ENCODE results near the gene HADH. TPM values are rescaled to one million over a fixed set of nuclear protein-coding genes. Genes with fewer than 3 reads are reported as not detected.
A peak's percentile ranks its signal among the peaks of the same experiment; 100 is the strongest.

HADH gene
- polyA plus RNA-seq, 1 donor from 2014 or later, result 49.4 TPM

DNA sequence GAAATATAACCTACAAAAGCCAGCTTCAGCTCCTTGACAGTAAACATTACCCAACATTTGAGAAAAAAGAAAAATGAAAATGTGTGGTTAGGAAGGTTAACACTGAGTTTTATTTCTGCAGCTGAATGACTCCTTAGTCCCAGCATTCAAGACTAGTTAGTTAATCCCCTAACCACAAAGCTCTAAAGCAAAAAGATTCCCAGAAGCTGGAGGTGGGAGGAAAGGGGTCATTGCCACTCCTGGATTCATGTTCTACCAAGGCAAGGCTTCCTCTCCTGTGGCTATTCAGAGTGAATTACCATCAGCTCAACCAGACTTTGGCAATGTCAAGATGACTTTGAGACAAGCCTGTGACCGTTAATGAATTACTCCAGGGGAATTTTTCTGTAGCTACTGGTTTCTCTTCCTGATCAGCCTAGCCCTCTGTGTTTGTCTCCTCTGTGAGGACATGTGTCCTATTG lies 63.6 kb downstream of the HADH start:
- peaks cover 0 to 7% (median 3%) of the 10 kb centered on the region in 3 donors for H3K4me1 Mint-ChIP-seq
- H3K4me3 Mint-ChIP-seq, result no peak overlapping the region
- no peak overlapping the region for H3K27ac Mint-ChIP-seq
- peaks cover 0 to 1% (median 0%) of the 10 kb centered on the region in 3 donors for H3K9me3 Mint-ChIP-seq
- no peaks in the 10 kb centered on the region for H3K36me3 Mint-ChIP-seq
- peaks cover 6% of the 10 kb centered on the region for H3K27me3 Mint-ChIP-seq

DNA sequence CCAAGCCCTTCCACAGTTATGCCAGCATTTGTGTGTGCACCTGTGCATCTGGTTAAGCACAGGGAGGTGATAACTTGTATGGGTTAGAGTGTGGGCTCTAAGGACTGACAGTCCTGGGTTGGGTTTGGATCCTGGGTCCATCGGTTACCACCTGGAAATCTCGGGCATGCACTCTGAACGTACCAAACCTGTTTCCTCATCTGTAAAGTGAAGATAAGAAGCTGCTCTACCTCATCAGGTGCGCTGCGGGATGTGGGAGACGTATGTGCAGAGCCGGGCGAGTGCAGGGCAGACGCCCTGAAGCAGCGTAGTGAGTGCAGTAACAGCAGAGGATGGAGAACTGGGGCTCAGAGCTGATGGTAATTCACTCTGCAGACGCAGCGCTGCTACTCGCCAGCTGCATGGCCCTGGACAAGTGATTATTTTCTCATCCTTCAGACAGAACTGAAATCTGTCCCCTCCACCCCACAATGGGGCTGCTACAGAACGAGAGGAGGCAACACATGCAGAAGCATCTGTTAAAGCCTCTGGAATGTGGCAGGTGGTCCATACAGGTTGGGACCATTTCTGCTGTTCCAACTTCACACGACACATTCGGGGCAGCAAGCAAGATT lies 64.4 kb downstream of the HADH start:
- Mint-ChIP-seq H3K4me3 (peak overlapping the region in 1 of 4 donors; percentile 15), H3K27ac (no peak overlapping the region), H3K27me3 (peaks cover 6% of the 10 kb centered on the region), H3K4me1 (peaks cover 0 to 4% (median 3%) of the 10 kb centered on the region in 3 donors), H3K9me3 (peaks cover 0 to 1% (median 0%) of the 10 kb centered on the region in 3 donors), H3K36me3 (no peaks in the 10 kb centered on the region)

- H3K27ac Mint-ChIP-seq, result peak overlapping the region in 1 of 3 donors; percentile 56
- H3K4me1 Mint-ChIP-seq, result peaks cover 0 to 2% (median 0%) of the 10 kb centered on the region in 3 donors
- peaks cover 0 to 1% (median 0%) of the 10 kb centered on the region in 3 donors for H3K9me3 Mint-ChIP-seq
- H3K27me3 Mint-ChIP-seq, result peaks cover 5% of the 10 kb centered on the region
- H3K36me3 Mint-ChIP-seq, result no peaks in the 10 kb centered on the region
- H3K4me3 Mint-ChIP-seq, result no peak overlapping the region
Measured at GRCh38 chr4:108055787-108056186, 66.1 kb downstream of the HADH start.

DNA sequence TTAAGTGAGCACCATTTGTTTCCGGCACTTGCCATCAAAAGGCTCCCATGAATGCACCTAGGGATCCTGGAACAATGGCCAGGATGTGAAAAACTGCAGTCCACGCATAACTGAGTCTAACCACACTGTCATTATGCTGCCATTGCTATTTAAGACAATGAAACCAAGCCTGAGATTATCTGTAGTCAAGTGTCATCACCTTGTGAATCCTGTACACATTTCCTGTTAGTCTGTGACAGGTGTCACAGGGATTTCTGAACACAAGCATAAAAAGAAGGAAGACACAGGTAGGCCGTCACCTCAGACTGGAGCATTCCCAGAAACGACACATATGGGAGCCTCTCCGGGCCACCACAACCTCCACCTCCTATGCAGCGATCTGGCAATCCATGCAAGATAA lies 66.7 kb downstream of the HADH start:
- H3K9me3 Mint-ChIP-seq, result peaks cover 0 to 1% (median 0%) of the 10 kb centered on the region in 3 donors
- no peak overlapping the region for H3K4me3 Mint-ChIP-seq
- H3K27ac Mint-ChIP-seq, result no peak overlapping the region
- peaks cover 8% of the 10 kb centered on the region for H3K27me3 Mint-ChIP-seq
- H3K36me3 Mint-ChIP-seq, result no peaks in the 10 kb centered on the region
- peaks cover 0 to 2% (median 0%) of the 10 kb centered on the region in 3 donors for H3K4me1 Mint-ChIP-seq

- no peaks in the 10 kb centered on the region for H3K36me3 Mint-ChIP-seq
- no peak overlapping the region for H3K4me3 Mint-ChIP-seq
- H3K9me3 Mint-ChIP-seq, result peaks cover 0 to 1% (median 0%) of the 10 kb centered on the region in 3 donors
- H3K27ac Mint-ChIP-seq, result no peak overlapping the region
- H3K27me3 Mint-ChIP-seq, result peaks cover 10% of the 10 kb centered on the region
- H3K4me1 Mint-ChIP-seq, result peaks cover 0 to 2% (median 0%) of the 10 kb centered on the region in 3 donors
Measured at GRCh38 chr4:108058685-108059440, 69.2 kb downstream of the HADH start.

- peaks cover 10% of the 10 kb centered on the region for H3K27me3 Mint-ChIP-seq
- H3K4me1 Mint-ChIP-seq, result peaks cover 0 to 2% (median 0%) of the 10 kb centered on the region in 3 donors
- H3K4me3 Mint-ChIP-seq, result no peak overlapping the region
- H3K9me3 Mint-ChIP-seq, result peaks cover 0 to 1% (median 0%) of the 10 kb centered on the region in 3 donors
- H3K27ac Mint-ChIP-seq, result no peak overlapping the region
- H3K36me3 Mint-ChIP-seq, result no peaks in the 10 kb centered on the region
Measured at GRCh38 chr4:108060164-108060563, 70.5 kb downstream of the HADH start.

GRCh38 chr4:108060686-108061321 lies 71.1 kb downstream of the HADH start:
- Mint-ChIP-seq H3K4me3 (no peak overlapping the region), H3K27ac (no peak overlapping the region), H3K36me3 (no peaks in the 10 kb centered on the region), H3K27me3 (peaks cover 10% of the 10 kb centered on the region), H3K9me3 (peaks cover 0 to 1% (median 0%) of the 10 kb centered on the region in 3 donors), H3K4me1 (peaks cover 0 to 2% (median 0%) of the 10 kb centered on the region in 3 donors)

DNA sequence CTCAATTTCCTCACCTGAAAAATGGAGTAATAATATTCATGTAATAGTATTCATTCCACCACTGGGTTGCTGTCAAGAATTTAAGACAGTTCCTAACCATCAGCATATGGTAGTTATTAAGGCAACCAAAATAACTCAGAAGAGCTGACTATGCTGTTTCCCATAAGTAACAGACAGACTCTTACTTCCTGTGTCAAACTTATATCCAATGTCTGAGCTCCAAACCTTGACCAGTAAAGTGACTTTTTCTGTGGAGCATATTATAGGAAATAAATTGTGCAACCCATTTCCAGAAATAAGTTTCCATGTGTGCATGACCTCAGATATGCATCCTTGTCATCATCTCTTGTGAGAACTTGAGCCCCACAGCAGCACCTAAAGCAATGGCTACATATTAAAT lies 78.8 kb downstream of the HADH start:
- H3K36me3 Mint-ChIP-seq, result no peaks in the 10 kb centered on the region
- no peaks in the 10 kb centered on the region for H3K9me3 Mint-ChIP-seq
- no peak overlapping the region for H3K27ac Mint-ChIP-seq
- peaks cover 5% of the 10 kb centered on the region for H3K27me3 Mint-ChIP-seq
- peaks cover 4 to 12% (median 5%) of the 10 kb centered on the region in 3 donors for H3K4me1 Mint-ChIP-seq
- no peak overlapping the region for H3K4me3 Mint-ChIP-seq

DNA sequence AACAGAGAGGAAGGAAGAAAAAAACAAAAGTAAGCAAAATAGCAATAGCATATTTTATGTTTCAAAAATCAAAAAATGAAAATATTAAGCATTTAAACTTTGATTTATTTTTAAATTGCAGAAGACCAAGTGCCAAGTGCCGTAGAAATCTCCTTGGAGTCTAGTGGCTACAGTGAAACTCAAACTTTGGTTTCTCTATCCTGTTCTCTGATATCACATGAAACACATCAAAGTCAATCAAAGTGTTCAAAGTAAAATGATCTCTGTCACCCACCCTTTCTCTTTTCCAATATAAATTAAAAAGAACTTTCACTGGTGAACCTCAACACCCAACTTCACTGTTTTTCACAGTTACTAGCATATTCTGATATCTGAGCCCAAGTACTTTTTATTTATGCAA lies 81.1 kb downstream of the HADH start:
- Mint-ChIP-seq H3K4me1 (peaks cover 4 to 13% (median 6%) of the 10 kb centered on the region in 3 donors), H3K4me3 (no peak overlapping the region), H3K27ac (no peak overlapping the region)

DNA sequence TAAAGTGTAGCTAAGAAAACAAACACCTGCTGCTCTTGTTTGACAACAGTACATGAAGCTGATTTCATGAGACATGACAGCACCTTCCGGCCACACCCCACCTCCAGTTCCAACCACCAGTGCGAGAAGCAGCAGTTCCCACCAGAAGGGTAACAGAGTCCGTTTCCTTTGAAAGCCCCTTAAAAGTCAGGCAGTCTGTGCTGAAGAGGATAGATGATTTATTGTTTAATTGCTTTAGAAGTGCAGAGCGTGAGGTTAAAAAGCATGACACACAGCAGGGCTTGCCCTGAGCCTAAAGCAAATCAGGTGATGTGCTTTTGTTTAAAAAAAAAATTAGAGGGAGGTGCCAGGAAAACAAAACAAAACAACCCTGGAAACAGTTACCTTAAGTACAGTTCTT lies 82.6 kb downstream of the HADH start:
- no peaks in the 10 kb centered on the region for H3K9me3 Mint-ChIP-seq
- H3K4me1 Mint-ChIP-seq, result peaks cover 4 to 13% (median 6%) of the 10 kb centered on the region in 3 donors
- H3K27ac Mint-ChIP-seq, result peak overlapping the region in 1 of 3 donors; percentile 77
- no peaks in the 10 kb centered on the region for H3K36me3 Mint-ChIP-seq
- no peaks in the 10 kb centered on the region for H3K27me3 Mint-ChIP-seq
- peak overlapping the region in 2 of 4 donors; percentile 40 to 50 for H3K4me3 Mint-ChIP-seq

More for the DNA sequence above, 81.1 kb downstream of the HADH start:
- no peaks in the 10 kb centered on the region for H3K36me3 Mint-ChIP-seq
- H3K9me3 Mint-ChIP-seq, result no peaks in the 10 kb centered on the region
- H3K27me3 Mint-ChIP-seq, result peaks cover 3% of the 10 kb centered on the region

DNA sequence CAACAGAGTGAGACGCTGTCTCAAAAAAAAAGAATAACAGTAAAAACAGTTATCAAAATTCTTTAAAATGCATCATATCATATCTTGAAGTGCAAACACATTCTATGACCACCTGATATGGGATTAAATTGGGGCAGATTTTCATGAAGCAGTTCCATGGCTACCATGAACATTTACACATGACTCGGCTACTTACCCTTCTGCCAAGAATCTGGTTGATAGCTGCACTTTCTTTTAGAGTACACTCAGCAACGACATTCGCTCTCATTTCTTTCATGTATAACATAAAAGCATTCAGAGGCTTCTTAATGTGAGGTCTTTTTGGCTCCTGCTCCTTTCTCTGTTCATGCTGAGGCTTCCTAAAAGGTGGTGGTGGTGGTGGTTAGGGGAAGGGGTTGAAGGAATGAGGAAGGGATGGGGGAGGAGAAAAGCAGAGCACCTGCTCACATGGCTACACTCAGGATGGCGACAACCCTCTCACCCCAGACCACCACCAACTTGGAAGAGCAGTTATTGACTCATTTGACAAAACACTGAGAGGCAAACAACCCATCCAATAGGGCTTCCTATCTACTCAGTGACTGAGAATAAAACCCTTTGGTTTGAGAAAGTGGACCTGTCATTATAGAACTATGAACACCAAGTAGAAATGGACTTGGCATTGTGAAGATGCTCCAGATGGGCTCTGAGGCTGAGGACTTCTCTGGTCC lies 88.5 kb downstream of the HADH start:
- Mint-ChIP-seq H3K27me3 (peaks cover 2% of the 10 kb centered on the region), H3K36me3 (no peaks in the 10 kb centered on the region), H3K4me1 (peaks cover 0 to 3% (median 2%) of the 10 kb centered on the region in 3 donors), H3K4me3 (no peak overlapping the region), H3K9me3 (no peaks in the 10 kb centered on the region), H3K27ac (peak overlapping the region in 1 of 3 donors; percentile 63)

DNA sequence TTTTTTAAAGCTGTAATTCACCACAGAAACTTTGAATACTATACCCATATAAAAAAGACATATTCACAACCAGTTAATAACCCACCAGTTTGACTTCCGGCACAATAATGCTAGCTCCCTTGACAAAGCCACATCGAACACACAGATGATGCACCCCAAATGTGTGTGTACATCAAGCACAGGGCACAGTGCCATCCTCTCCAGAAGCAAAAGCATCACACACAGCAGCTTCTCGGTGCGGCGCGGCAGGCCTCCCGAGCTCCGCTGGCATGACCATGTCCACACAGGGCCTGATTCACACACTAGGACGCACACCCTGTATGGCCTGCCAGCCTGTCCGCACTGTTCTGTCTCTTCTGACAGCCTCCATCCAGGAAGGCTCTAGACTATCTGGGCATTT lies 91.1 kb downstream of the HADH start:
- Mint-ChIP-seq H3K27me3 (peaks cover 5% of the 10 kb centered on the region), H3K4me3 (no peak overlapping the region), H3K4me1 (no peaks in the 10 kb centered on the region), H3K9me3 (no peaks in the 10 kb centered on the region), H3K36me3 (no peaks in the 10 kb centered on the region), H3K27ac (peak overlapping the region in 1 of 3 donors; percentile 41)

DNA sequence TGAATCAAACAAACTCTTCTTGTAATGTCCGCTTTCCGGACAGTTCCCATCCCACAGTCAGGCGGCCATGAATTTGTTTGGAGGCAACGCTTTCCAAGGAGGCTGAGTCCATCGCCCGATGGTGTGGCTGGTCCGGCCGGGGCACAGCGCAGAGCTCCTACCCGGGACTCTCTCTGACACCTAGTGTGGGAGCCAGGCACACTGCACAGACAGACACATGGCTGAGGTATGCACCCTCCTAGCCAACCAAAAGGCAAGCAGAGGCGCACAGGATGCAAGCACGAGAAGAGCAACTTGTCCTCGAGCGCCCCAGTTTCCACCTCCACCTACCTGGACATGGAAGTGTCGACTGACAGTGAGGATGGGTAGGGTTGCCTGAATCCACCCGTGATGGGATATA lies 91.6 kb downstream of the HADH start:
- no peaks in the 10 kb centered on the region for H3K9me3 Mint-ChIP-seq
- no peaks in the 10 kb centered on the region for H3K4me1 Mint-ChIP-seq
- H3K4me3 Mint-ChIP-seq, result no peak overlapping the region
- no peaks in the 10 kb centered on the region for H3K36me3 Mint-ChIP-seq
- H3K27ac Mint-ChIP-seq, result peak overlapping the region in 1 of 3 donors; percentile 41
- H3K27me3 Mint-ChIP-seq, result peaks cover 6% of the 10 kb centered on the region
